Activated naive CD4-positive, alpha-beta T cell treated with anti-CD3 and anti-CD28 coated beads, Interleukin-2, amount 10 ng/mL, durations not matched to agents 7 days and 5 days (primary cell): Measurements from ENCODE around the gene CHRM2.

Experiments
- CTCF ChIA-PET: fragments of 350-600 bp; sonication (Branson Sonifier 250); formaldehyde crosslinking; loops from one replicate; lab custom pipeline; 2021; ENCODE audit warnings: antibody characterized with exemption; lab: Charles Lee
- DNase-seq: peaks from one replicate; pipeline ENCODE4 v3.0.0-alpha.2; 2020
- H3K27ac Mint-ChIP-seq: one replicate; pipeline ENCODE4 v1.8.0; 2021; ENCODE audit warnings: mild to moderate bottlenecking, moderate library complexity, mixed read lengths
- H3K27me3 Mint-ChIP-seq: one replicate; pipeline ENCODE4 v1.8.0; 2021; ENCODE audit warnings: mild to moderate bottlenecking, mixed read lengths
- H3K36me3 Mint-ChIP-seq: one replicate; pipeline ENCODE4 v1.8.0; 2021; ENCODE audit warnings: mixed read lengths
- H3K4me1 Mint-ChIP-seq: one replicate; pipeline ENCODE4 v1.8.0; 2021; ENCODE audit warnings: mixed read lengths
- H3K4me3 Mint-ChIP-seq: one replicate; pipeline ENCODE4 v1.8.0; 2021; ENCODE audit warnings: mild to moderate bottlenecking, moderate library complexity, mixed read lengths
- H3K9me3 Mint-ChIP-seq: one replicate; pipeline ENCODE4 v1.8.0; 2021; ENCODE audit warnings: mixed read lengths

Gene CHRM2

DNA sequence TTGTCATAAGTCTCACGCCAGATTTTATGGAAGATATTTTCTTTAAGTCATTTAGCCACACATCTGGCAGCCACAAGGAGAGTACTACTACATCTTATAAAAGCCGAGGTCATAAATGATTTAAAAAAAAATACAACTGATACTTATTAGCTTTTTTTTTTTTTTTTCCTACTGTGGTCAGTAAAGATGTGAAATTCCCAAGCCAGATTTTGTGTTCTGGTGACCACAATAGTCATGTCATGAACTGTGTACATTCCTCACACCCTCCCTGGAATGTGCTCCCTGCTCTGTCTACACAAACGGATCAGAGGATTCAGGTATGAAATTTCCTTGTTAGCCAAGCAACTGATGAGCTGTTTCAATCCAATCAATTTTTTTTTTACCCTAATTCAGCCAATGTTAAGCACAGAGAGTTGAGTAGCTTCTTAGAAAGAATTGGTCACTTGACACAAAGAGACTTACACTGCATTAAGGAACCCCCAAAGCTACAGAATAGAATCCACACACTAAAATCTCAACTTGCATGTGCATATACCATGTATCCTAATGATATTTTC lies 54.7 kb downstream of the CHRM2 start:
- H3K4me3 Mint-ChIP-seq: no peak overlapping the region
- H3K9me3 Mint-ChIP-seq: no peaks in the 10 kb centered on the region
- CTCF ChIA-PET: no interaction called here
- H3K4me1 Mint-ChIP-seq: no peaks in the 10 kb centered on the region
- no peak overlapping the region for H3K27ac Mint-ChIP-seq
- H3K27me3 Mint-ChIP-seq: no peaks in the 10 kb centered on the region
- DNase-seq: no peak
- H3K36me3 Mint-ChIP-seq: no peaks in the 10 kb centered on the region

DNA sequence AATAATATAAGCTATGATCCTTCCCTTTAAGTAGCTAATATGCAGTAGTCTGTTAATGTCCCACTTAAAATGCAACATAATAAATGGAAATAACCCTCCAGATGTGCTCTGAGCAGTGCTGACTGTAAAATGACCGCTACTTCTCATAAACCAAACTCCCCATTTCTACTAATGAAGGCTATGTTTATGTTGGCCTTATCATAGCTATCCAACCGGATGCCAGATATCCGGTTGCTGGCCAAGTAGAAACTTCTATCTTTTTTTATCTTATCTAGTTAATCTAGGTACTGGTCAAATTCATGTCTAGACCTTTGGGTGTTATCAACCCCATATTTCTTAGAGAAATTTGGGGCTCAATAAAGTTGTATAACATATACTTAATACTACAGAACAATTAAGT lies 56.6 kb downstream of the CHRM2 start:
- CTCF ChIA-PET: no interaction called here

DNA sequence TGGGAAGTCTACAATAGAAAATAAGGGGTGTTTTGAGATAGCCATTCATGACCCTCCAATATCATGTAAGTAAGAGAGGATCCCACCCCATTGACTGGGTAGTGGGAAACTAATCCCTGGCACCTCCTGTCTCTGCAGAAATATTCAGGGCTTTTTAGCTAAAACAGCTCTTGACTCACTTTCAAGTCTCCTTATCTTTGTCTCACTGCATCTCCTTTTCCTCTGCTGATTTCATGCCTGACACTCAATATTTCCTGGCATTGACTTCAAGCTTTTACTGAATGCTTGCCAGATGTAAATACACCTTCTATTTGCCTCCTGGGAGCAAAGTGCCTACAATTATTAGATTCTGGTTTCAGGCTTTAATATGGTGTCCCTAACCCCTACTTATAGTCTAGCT lies 57.1 kb downstream of the CHRM2 start:
- H3K4me1 Mint-ChIP-seq: no peaks in the 10 kb centered on the region
- H3K27me3 Mint-ChIP-seq: no peaks in the 10 kb centered on the region
- CTCF ChIA-PET: no interaction called here

More for the DNA sequence above, 56.6 kb downstream of the CHRM2 start:
- no peak for DNase-seq
- Mint-ChIP-seq H3K36me3 (no peaks in the 10 kb centered on the region), H3K9me3 (no peaks in the 10 kb centered on the region), H3K4me1 (no peaks in the 10 kb centered on the region), H3K4me3 (no peak overlapping the region), H3K27ac (no peak overlapping the region), H3K27me3 (no peaks in the 10 kb centered on the region)

DNA sequence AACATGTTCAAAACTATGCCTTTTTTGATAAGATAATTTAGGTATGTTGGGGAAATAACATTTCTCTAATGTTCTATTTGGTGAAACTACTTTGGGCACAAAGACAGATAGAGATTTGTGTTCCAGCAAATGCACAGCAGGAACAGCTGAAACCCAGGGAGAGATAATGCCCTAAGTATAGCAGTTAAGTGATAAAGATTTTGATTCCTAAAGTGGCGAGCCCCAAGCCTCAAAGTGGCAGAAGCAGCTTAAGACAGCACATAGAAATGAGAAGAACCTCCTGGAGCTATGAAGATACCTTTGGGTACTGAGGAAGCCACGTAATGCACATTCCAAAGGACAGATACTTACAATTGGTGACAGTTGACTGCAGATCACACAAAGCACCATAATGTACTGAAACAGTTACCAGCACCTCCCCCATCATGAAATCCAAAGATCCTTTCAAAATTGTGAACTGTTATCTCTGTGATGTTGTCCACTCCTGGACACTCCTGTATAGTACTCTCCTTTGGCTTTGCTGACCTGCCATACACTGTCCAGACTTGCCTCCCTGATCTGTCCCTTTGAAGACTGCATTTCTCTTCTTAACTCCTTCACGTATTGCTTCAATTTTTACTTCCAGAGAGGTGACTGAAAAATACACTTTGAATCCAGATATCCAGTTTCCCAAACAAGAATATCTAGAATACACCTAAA lies 62.9 kb downstream of the CHRM2 start:
- H3K4me3 Mint-ChIP-seq: no peak overlapping the region
- H3K9me3 Mint-ChIP-seq: peaks cover 16% of the 10 kb centered on the region
- CTCF ChIA-PET: no interaction called here
- H3K27me3 Mint-ChIP-seq: no peaks in the 10 kb centered on the region
- no peaks in the 10 kb centered on the region for H3K36me3 Mint-ChIP-seq
- no peaks in the 10 kb centered on the region for H3K4me1 Mint-ChIP-seq
- DNase-seq: no peak
- H3K27ac Mint-ChIP-seq: no peak overlapping the region

More for the DNA sequence above, 57.1 kb downstream of the CHRM2 start:
- DNase-seq: no peak
- H3K9me3 Mint-ChIP-seq: no peaks in the 10 kb centered on the region
- H3K27ac Mint-ChIP-seq: no peak overlapping the region
- H3K4me3 Mint-ChIP-seq: no peak overlapping the region
- H3K36me3 Mint-ChIP-seq: no peaks in the 10 kb centered on the region

DNA sequence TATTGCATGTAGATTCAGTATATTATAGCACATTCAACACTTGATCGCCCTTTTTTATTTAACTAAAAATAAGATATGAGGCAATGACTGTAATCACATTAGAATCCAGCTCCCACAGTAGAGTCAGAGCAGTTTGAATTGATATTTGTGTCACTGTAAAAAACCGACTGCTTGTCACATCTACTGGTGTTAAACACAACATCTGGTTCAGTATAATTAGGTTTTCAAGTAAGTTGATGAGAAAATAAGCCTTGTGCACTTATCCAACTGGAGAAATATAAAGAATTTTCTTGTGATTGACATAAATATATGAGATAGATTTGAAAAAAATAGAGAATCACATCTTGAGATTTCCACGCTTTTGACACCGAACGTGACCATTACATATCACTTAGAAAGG lies 69.0 kb downstream of the CHRM2 start:
- H3K4me3 Mint-ChIP-seq: no peak overlapping the region
- peaks cover 7% of the 10 kb centered on the region for H3K9me3 Mint-ChIP-seq
- DNase-seq: no peak
- CTCF ChIA-PET: no interaction called here
- no peaks in the 10 kb centered on the region for H3K36me3 Mint-ChIP-seq
- no peaks in the 10 kb centered on the region for H3K27me3 Mint-ChIP-seq
- H3K4me1 Mint-ChIP-seq: no peaks in the 10 kb centered on the region
- no peak overlapping the region for H3K27ac Mint-ChIP-seq

DNA sequence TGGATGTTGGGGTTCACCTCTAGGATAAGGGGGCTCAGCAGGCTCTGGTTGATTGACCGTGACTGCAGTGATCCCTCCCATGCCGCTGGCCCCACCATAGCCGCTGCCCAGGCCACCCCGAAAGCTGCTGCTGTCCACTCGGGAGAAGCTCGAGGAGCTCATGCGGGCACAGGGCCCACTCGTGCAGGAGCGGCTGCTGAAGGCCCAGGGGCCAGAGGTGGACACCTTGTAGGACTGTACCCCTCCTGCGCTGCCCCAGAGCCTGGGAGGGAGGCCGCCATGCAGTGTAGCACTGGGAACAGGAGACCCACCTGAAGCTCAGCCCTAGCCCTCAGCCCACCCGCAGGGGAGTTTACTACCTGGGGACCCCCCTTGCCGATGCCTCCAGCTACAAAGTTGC lies 70.0 kb downstream of the CHRM2 start:
- peaks cover 7% of the 10 kb centered on the region for H3K9me3 Mint-ChIP-seq
- no peak overlapping the region for H3K4me3 Mint-ChIP-seq
- CTCF ChIA-PET: no interaction called here
- H3K27ac Mint-ChIP-seq: no peak overlapping the region
- DNase-seq: no peak
- H3K27me3 Mint-ChIP-seq: no peaks in the 10 kb centered on the region
- no peaks in the 10 kb centered on the region for H3K4me1 Mint-ChIP-seq
- no peaks in the 10 kb centered on the region for H3K36me3 Mint-ChIP-seq

DNA sequence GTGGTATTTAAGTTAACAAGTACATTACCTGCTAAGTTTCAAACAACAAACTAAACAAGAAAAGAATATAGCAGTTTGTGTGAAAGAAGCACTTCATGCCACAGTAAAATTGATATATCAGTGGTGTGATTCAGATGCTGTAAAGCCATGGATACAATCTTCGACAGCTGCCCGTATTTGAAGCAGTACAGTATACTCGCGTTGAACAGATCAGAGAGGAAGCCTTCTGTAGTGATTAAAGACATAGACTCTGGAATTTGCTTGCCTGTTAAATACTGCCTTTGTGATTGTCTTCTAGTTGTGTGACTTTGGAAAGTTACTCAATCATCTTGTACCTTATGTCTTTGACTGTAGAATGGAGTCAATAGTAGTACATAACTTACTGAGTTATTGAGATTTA lies 71.7 kb downstream of the CHRM2 start:
- Mint-ChIP-seq H3K4me1 (no peaks in the 10 kb centered on the region), H3K4me3 (no peak overlapping the region), H3K9me3 (peaks cover 4% of the 10 kb centered on the region), H3K36me3 (no peaks in the 10 kb centered on the region), H3K27me3 (no peaks in the 10 kb centered on the region), H3K27ac (no peak overlapping the region)
- no peak for DNase-seq
- CTCF ChIA-PET: no interaction called here

DNA sequence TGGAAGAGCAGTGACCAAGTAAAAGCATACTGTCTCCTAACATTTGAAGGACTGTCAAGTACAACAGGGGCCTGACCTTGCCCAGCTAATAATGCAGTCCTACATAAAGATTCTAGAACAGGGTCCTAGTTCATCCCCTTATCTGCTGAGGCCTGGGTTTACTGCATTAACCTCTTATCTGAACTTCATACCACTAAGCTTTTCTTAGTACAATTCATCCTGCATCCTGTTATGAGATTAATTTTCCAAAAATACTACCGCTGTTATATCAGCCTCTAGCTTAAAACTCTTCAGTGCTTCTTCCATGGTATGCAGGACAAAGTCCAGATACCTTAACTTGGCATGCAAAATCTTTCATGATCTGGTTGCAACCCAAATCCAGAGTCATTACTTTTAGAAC lies 72.5 kb downstream of the CHRM2 start:
- CTCF ChIA-PET: no interaction called here
- Mint-ChIP-seq H3K36me3 (no peaks in the 10 kb centered on the region), H3K27ac (no peak overlapping the region), H3K27me3 (no peaks in the 10 kb centered on the region), H3K9me3 (peaks cover 4% of the 10 kb centered on the region), H3K4me1 (no peaks in the 10 kb centered on the region), H3K4me3 (no peak overlapping the region)
- no peak for DNase-seq

DNA sequence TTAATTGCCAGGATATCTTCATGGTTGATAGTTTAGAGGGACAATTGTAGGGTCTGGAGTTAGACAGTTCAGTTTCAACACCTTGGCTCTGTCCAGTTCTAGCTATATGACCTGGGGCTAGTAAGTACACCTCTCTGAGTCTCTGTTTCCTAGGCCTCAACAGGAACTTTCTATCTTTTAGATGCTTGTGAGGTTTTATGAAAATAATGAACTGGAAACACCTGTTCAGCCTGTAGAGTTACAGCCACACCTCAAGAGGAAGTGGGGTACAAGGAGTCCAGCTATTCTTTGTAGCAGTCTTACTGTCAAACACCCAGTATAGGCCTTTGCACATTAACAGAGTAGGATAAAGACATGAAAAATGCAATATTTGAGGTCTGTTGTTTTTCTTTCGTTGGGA lies 73.4 kb downstream of the CHRM2 start:
- peaks cover 4% of the 10 kb centered on the region for H3K9me3 Mint-ChIP-seq
- H3K27ac Mint-ChIP-seq: no peak overlapping the region
- H3K27me3 Mint-ChIP-seq: no peaks in the 10 kb centered on the region
- DNase-seq: no peak
- CTCF ChIA-PET: no interaction called here
- H3K36me3 Mint-ChIP-seq: no peaks in the 10 kb centered on the region
- H3K4me1 Mint-ChIP-seq: no peaks in the 10 kb centered on the region
- H3K4me3 Mint-ChIP-seq: no peak overlapping the region

DNA sequence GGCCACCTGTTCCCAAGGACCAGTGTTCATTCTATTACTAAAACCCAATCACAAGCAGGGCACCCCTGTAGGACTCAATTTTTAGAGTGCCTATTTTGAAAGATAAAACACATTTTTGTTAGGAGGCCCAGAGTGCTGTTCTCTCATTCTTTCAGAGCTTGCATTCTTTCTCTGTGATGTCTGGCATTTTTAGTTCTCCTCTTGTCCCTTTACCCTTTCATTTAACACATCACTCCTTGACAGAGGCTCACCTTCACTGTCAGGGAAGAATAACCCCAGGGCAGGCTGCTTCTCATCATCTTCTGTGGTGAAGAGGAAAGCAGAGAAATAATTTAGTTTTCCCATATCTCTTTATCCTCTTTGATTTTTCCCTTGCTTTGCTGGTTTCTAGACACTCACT lies 73.9 kb downstream of the CHRM2 start:
- H3K27ac Mint-ChIP-seq: no peak overlapping the region
- no peak for DNase-seq
- CTCF ChIA-PET: no interaction called here
- no peak overlapping the region for H3K4me3 Mint-ChIP-seq
- H3K27me3 Mint-ChIP-seq: no peaks in the 10 kb centered on the region
- H3K9me3 Mint-ChIP-seq: peaks cover 4% of the 10 kb centered on the region
- H3K36me3 Mint-ChIP-seq: no peaks in the 10 kb centered on the region
- H3K4me1 Mint-ChIP-seq: no peaks in the 10 kb centered on the region

DNA sequence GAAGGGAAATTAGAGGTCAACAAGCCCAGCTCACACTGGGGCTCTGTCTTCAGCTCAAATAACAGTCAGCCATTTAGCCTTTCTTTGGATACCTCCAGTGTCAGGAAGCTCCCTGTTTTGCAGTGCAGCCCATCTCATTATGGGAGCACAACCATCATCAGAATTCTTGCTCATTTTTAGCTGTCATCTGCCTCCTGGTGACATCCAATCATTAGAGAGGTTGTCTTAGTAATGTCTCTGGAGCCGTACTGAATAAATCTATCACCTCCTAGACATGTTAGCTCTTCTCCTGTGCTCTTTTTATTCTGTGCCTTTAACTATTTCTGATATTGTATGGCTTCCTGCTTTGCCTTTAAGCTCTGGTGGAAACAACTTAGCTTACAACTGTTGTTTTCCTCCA lies 74.5 kb downstream of the CHRM2 start:
- CTCF ChIA-PET: no interaction called here
- Mint-ChIP-seq H3K4me3 (no peak overlapping the region), H3K9me3 (peaks cover 8% of the 10 kb centered on the region), H3K4me1 (no peaks in the 10 kb centered on the region), H3K27ac (no peak overlapping the region), H3K27me3 (no peaks in the 10 kb centered on the region), H3K36me3 (no peaks in the 10 kb centered on the region)
- DNase-seq: no peak

DNA sequence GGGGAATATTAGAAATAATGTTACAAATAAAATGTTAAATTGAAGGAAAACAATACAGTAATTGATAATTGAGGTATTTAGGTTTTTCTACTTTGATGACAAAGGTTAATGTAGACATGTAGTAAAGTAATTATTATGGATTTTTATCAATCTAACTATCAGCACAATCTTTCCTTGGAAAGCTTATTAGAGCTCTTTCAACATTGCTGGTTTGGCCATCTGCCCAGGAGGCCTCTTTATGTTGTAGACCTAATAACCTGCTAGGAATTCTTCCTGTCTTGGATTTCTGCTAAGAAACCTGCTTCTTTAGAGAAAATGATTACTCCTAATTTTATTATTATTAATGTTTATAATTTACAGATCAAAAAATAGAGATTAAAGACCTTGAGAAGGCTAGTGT lies 78.9 kb downstream of the CHRM2 start:
- CTCF ChIA-PET: no interaction called here
- no peak overlapping the region for H3K27ac Mint-ChIP-seq
- H3K36me3 Mint-ChIP-seq: no peaks in the 10 kb centered on the region
- no peaks in the 10 kb centered on the region for H3K4me1 Mint-ChIP-seq
- no peaks in the 10 kb centered on the region for H3K27me3 Mint-ChIP-seq
- no peak overlapping the region for H3K4me3 Mint-ChIP-seq
- DNase-seq: no peak
- H3K9me3 Mint-ChIP-seq: peaks cover 16% of the 10 kb centered on the region

DNA sequence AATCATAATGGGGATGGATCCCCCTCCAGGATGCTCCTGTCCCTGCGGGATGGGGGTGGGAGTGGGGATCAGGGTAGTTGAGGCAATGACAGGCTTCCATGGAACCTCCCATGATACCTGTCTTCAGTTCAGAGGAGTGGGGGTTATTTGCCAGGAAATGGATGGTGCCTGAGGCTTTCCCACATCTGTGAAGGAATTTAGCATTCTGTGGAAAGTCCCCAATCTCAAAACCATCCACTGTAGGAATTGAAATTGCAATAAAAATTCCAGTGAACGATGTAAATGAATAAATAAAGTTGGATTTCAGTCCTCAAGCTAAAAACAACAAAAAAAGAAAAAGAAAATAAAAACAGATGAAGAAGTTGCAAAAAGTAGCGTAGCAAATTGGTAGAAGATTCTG lies 81.9 kb downstream of the CHRM2 start:
- Mint-ChIP-seq H3K36me3 (no peaks in the 10 kb centered on the region), H3K4me1 (no peaks in the 10 kb centered on the region), H3K27ac (no peak overlapping the region), H3K9me3 (peaks cover 20% of the 10 kb centered on the region), H3K27me3 (no peaks in the 10 kb centered on the region), H3K4me3 (no peak overlapping the region)
- DNase-seq: no peak
- CTCF ChIA-PET: no interaction called here

DNA sequence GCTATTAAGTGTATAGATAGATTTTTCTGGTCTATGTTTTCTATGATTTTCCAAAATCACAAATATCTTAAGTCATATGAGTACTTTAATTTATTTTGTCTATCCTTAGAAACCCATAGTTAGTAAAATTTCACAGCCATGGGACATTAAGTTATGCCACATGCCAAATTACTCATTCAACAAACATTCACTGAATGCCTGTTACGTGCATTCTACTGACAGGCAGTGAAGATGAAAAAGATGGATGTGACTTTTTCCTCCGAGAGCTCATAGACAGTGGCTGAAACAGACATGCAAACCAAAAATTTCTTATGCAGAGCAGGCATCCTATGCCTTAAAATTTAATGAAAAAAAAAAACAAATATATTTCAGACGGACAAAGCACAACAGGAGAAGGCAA lies 84.9 kb downstream of the CHRM2 start:
- DNase-seq: no peak
- Mint-ChIP-seq H3K4me1 (no peaks in the 10 kb centered on the region), H3K9me3 (peaks cover 12% of the 10 kb centered on the region), H3K27me3 (no peaks in the 10 kb centered on the region), H3K36me3 (no peaks in the 10 kb centered on the region), H3K27ac (no peak overlapping the region), H3K4me3 (no peak overlapping the region)
- CTCF ChIA-PET: no interaction called here

DNA sequence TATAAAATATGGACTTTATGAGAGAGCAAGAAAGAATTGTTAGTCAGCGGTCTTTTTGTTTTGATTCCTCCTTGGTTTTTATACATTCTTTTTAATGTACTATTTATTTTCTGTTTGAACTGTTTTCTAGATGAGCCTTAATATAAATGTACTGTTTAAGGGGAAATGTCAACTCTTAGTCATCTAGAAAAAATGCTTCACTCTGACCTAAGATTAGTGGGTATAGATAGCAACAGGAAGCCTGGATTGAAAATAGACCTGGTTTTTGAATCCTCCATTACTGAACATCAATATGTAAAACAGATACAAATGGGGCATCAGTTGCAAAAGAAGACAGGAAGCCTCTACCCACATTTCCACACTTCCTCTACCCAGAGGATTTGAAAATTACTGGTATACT lies 87.8 kb downstream of the CHRM2 start:
- H3K4me1 Mint-ChIP-seq: no peaks in the 10 kb centered on the region
- no peaks in the 10 kb centered on the region for H3K36me3 Mint-ChIP-seq
- no peak overlapping the region for H3K4me3 Mint-ChIP-seq
- H3K27me3 Mint-ChIP-seq: no peaks in the 10 kb centered on the region
- DNase-seq: no peak
- H3K27ac Mint-ChIP-seq: no peak overlapping the region
- H3K9me3 Mint-ChIP-seq: peaks cover 18% of the 10 kb centered on the region
- CTCF ChIA-PET: no interaction called here
